GM18520 (cell line): ENCODE results near the gene SMARCA2.

ENCODE experiments used
- ATAC-seq: cut with Tn5 transposase; IDR thresholded peaks from one replicate; pipeline ENCODE4 v1.9.1; 2021; ENCODE audit not compliant: unreplicated experiment

Gene SMARCA2

DNA sequence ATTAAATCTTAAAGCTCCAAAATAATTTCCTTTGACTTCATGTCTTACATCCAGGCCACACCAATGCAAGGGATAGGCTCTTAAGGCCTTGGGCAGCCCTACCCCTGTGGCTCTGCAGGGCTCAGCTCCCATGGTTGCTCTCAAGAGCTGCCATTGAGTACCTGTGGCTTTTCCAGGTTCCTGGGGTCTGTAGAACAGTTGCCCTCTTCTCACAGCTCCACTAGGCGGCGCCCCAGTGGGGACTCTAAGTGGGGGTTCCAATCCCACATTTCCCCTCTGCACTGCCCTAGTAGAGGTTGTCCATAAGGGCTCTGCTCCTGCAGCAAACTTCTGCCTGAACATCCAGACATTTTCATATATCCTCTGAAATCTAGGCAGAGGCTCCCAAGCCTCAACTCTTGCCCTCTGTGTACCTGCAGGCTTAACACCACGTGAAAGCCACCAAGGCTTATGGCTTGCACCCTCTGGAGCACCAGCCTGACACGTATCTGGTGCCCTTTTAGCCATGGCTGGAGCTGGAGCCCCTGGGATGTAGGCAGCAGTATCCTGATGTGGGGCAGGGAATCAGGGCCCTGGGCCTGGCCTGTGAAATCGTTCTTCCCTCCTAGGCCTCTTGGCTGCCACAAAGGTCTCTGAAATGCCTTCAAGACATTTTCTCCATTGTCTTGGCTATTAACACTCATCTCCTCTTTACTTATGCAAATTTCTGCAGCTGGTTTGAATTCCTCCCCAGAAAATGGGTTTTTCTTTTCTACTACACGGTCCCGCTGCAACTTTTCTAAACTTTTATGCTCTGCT is 185.1 kb downstream of the SMARCA2 start:
- no peak for ATAC-seq

DNA sequence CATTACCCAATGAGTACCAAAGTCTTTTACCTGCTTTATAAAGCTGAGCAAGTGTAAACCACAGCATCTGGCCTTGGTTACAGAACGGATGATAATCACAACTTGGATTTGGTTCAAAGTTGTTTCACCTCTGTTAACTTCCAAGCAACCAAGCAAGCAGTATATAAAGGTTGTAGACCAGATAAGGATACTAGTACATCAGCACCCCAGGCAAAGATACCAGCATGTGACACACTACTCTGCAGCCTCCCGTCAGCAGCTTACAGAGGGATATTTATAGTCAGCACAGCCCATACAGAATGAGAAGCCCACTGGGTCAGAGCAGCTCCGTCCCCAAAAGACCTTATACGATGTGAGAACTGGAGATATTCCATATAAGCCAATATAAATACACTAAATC is 193.3 kb downstream of the SMARCA2 start:
- ATAC-seq: no peak

DNA sequence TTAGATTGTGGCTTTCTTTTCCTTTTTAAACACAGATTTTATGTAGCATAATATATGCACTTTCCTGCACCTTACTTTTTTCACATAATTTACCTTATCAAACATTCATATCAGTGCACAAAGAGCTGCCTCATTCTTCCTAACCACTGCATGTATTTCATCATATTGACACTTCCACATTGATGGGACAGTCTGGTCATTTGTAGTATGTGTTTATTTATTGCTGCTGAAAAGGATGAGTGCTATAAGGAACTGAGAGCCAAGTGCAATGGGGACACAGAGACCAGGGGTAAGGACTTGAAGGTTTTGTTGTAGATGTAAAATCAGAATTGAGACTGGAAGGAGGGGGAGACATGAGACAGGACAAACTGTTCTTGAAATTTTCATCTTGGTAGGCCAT is 193.8 kb downstream of the SMARCA2 start:
- ATAC-seq: no peak

DNA sequence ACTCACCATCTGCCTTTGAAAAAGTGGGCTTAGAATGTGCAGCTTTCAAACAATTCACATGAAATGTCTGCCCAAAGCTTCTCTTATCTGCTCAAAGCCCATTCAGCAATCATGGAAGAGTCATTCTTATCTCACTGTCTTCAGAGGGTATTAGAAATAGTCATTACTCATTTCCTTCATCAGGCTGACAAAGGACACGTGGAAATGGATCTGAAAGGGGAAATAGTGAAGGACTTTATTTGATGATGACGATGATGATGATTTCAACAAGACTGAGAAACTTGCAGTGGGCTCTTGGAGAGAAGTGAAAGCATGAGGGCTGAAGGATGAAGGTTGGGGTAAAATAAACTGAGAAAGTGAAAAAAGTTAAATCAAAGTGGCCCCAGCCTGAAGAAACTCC is 194.3 kb downstream of the SMARCA2 start:
- no peak for ATAC-seq

DNA sequence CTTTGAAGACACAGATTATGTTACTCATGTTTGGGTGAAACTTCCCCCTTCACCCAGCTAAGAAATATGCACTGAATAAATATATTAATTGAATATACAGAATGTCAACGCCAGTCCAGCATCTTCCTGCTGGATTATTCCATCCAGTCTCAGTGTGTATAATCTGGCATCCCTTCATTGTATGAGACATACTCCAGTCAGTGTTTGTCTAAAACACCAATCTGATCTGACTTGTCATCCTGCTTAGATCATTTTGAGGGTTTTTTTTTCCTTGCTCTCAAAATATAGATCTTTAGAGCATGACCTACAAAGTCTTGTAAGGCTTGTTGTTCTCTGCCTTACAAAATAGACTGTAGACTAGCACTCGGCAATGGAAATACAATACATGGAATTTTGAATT is 195.1 kb downstream of the SMARCA2 start:
- ATAC-seq: no peak

DNA sequence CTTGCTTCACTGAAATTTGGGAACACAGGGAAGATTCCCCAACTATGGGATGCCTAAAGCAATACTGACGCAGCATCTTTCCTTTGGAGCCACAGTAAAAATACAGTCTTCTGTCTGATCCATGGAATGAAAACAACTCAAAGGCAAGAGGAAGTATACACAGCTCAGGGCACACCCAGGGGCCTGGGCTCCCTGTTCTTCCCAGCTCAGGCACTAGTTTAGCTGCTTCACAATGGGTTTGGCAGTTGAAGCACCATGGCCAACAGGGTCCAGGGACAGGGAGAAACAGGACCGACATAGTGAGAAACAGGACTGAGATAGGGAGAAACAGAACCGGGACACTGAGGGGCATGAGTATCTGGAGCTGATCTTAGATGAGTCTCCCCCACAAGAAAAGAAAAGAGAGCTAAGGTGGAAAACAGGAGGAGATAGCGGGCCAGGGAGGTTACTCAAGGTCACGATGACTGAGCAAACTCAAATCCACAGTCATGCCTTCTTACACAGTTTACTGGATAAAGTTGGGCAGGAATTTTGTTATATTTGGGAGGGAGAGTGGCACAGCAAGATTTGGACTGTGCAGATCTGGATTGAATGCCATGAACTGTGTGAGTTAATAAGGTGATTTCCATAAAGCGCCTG is 198.8 kb downstream of the SMARCA2 start:
- no peak for ATAC-seq

DNA sequence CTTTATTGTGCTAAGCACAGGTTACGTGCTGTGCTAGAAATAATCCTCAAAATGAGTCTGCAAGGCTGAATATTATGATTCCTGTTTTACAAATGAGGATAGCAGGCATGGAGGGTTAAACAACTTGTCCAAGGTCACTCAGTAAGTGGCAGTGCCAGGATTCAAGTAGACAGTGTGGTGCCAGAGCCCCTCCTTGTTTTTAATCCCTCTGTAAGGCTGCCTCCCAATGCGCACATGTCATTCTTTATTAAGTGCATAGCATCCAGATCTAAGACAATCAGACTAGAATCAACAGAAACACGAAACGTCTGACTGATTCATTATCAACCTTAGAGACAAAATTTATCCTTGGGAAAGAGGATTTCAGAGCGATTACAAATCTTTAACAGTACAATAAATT is 199.6 kb downstream of the SMARCA2 start:
- no peak for ATAC-seq

DNA sequence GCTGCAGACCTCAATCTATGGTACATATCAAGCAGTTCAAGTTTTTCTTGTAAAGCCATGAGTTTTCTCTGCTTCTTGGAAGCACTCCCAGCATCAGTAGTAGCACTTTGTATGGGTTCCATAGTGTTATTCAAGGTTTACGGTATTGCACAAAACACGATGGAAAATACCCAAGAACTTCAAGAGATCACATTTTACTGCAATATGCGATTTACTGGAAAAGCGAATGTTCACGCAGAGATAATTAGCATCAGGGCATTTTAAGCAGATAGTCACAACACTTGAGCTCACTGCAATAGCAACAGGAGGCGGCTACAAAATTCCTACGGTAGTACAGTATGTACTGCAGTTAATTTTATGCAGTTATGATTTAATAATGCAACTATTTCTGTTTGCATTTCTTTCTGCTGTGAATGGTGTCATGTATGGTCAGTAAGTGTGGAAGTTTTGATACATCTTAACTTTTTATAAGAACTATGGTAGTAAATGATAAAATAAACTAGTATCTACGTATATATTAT is 200.8 kb downstream of the SMARCA2 start:
- no peak for ATAC-seq

DNA sequence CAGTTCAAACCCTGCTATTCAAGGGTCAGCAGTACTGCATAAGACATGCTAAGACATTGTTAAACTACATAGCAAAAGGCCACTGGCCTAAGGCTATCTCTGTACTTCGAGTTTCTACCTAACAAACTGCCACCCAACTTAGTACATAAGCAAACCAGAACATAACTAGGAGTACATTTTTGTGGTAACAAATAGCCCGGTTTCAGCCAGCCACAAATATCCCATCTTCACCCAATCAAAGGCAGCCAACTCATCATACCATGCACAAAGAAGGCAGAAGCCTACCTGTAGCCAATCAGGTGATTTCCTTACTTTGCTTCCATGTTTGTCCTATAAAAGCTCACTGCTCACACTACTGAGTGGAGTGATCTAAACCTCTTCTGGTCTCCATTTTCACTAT is 201.4 kb downstream of the SMARCA2 start:
- no peak for ATAC-seq

DNA sequence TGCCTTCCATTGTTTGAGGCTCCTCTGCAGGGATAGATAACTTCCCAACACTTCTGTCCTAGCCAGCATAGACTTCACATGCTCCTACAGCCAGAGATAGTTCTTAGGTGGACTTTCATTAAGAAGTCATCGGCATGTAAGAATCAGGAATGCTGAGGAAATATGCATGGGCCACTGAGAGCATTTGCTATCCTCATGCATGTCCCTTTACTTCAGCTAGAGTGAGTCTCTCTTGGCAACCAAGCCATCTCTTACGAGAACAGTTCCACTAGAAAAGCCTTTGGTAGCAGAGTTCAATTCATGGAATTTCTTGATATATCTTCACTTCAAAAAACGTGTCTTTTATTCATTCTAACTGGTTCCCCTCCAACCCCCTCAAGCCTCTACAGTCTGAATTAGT is 202.4 kb downstream of the SMARCA2 start:
- no peak for ATAC-seq

DNA sequence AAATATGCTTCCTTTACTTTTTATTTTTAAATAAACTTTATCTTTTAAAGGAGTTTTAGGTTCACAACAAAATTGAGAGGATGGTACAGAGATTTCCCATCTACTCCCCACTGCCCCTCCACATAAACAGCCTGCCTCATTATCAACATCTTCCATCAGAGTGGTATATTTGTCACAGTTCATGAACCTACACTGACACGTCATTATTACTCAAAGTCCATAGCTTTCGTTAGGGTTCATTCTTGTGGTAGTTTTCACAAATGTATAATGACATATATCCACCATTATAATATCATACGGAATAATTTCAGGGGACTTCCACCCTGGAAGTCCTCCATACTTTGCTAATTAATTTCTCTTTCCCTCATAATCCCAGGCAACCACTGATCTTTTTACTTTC is 204.9 kb downstream of the SMARCA2 start:
- no peak for ATAC-seq

DNA sequence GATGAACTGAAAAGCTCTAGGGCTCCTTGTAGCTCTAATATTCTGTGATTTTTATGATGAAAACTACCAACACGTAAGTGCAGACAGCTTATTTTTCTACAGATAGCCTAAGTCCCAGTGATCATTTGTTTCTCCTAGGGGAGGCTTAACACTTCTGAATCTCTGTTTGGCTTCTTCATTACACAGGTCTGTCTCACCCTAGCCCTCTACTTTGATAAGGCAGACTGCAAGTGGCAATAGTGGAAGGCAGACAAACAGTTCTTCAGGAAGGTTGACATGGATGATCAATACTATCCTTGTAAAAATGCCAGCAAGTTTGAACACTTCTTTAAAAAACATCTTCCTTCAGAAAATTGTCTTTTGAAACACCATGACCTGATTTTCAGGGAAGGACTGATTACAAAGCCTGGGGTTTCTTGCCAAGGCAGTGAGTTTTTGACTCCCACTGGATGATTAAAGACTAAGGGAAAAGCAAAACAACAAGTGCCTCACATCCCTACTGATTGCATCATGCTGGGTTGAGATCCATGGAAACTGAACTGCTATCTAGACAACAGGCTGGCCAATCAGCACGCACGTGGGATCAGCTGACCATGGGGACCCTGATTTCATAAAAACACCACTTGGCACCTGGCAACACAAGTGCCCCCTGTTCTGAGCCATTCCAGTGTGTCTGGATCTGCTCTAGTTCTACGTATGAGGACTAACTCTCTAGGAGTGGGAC is 212.2 kb downstream of the SMARCA2 start:
- no peak for ATAC-seq

DNA sequence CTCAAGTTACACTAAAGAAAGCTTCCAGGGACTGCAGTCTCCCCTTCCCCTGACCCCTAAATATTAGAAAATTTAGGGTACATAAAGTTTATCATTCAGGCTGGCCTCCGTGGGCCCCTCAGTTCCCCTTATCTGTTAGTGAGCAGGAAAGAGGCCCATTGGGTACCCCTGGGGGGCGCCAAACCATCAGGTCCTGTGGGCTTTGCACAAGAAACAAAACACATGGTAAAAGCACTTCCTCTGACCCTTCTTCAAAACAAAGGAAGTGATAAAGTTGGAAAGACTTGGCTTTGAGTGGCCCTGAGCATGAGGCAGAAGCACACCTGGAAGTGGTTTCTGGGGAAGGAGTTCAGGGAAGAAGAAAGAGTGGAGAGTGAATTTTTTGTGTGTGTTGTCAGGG is 213.0 kb downstream of the SMARCA2 start:
- no peak for ATAC-seq

DNA sequence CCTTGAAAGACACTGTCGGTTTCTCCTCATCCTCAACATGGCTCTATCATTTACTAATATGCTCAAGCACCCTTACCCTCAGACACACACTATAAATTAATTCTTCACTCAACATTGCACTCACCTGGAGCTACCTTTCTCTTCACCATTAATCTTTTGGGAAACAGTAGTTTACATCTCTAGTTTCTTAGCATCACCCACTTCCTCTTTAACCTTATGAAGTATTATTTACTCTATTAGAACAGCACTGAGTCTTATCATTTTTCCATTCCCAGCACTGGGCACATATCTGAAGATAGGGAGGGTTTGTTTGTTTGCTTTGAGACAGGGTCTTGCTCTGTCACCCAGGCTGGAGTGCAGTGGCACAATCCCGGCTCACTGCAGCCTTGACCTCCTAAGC is 213.5 kb downstream of the SMARCA2 start:
- ATAC-seq: no peak

DNA sequence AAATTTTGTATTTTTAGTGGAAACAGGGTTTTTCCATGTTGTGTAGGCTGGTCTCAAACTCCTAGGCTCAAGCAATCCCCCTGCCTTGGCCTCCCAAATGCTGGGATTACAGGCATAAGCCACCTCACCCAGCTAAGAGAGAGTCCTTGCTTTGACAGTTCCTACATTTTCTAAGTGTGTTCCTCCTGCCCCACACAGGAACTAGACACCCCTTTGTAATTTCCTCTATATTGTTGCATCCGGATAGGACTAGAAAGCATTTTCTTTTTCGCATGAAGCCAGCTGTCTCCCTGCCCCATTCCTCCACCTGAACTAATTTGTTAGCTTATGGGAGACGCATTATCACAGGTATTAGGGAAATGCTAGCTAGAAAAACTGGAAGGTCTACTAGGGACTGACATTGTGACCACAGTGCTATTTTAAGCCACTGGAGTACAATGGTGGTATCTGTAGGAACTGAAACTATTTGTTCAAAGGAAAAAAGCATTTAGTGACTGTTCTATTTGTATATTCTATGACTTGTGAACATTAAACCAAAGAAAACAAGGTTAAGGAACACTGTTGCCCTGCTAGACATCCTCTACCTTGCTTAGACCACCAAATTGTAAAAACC is 214.1 kb downstream of the SMARCA2 start:
- ATAC-seq: no peak

DNA sequence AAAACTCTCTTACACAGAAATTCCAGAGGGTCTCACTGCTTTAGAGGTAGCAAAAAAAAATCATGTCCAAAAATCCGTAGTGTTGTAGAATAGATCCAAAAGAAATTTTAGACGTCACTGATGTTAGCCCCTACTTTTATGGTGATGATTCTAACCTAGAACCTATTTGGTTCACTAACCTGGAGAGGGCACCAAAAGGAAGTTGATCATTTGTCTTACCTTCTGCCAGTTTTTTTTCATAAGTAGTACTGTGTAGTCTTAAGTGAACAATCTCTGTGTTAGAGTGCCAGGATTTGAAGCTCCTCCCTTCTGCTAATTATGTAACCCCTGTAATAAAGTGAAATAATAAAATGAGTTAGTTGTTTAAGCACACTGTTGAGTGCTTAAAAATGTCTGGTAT is 215.2 kb downstream of the SMARCA2 start:
- ATAC-seq: no peak

DNA sequence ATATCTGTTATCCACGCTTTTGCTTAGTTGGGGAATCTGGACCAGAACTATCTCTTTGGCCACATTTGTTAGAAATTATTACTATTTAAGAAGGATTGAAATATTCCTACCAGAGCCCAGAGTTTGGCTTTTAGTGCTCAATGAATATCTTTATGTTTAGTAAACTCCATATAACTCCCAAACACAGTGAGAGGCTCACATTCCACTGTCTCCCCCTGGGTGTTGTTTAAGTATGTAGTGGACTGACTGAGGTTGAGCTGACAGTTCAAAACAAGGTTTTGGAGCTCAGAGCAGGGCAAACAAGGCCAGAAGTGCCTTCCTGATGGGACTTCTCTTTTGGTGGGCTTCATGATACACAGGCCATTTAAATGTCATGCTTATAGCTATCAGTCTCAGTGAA is 216.0 kb downstream of the SMARCA2 start:
- no peak for ATAC-seq

DNA sequence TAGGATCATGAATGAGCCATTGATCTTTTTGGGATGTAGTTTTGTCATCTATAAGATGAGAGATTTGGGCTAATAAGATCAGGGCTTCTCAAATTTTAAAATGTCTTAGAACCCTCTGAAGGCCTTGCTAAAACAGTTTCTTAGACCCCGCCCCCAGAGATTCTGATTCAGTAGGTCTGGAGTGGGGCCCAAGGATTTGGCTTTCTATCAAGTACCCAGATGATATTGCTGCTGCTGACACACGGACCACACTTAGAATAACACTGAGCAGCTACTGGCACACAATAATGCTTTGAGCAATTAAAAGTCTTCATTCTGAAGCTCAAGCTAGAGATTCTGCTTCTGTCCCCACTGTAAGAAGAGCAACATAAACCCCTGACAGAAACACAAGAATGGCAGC is 216.7 kb downstream of the SMARCA2 start:
- no peak for ATAC-seq

DNA sequence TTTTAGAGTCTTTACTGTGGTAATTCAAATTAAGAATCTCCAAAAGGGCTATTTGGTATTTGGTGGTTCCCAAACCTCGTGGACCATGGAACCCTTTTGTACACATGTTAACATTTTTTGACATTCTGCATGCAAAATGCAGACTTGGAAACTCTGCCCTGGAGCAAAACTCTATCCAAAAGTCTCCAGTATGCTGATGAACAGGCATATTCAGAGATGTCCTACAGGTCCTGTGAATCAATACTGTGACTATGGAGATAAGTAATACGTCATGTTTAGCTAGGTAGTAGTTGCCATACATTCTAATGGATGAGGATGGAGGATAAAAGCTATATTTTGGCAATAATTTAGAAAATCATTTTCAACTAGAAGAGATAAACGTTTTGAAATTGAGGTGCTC is 218.1 kb downstream of the SMARCA2 start:
- no peak for ATAC-seq

DNA sequence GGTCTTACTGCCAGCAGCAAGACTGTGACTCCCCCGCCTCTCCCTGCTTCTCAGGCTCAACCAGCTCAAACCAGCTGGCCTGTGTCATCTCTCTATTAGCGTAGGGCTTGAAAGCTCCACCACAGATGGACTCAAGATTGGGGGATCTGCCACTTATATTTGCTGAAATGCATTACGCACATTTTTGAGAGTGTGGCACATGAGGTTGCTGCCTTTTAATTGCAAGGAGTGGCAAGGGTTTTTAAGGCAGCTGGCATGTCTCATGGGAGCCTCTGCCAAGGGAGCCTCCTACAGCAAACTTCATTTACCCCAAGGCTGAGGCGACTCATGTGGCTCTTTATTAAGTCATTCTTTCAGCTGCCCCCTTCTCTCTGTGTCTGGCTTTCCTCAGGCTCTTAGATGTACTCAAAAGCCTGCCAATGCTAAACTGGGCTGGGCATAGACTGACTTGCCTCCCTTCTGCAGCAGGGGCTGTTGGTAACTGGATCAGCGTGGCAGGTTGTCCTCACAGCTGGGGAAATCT is 219.3 kb downstream of the SMARCA2 start:
- ATAC-seq: no peak

DNA sequence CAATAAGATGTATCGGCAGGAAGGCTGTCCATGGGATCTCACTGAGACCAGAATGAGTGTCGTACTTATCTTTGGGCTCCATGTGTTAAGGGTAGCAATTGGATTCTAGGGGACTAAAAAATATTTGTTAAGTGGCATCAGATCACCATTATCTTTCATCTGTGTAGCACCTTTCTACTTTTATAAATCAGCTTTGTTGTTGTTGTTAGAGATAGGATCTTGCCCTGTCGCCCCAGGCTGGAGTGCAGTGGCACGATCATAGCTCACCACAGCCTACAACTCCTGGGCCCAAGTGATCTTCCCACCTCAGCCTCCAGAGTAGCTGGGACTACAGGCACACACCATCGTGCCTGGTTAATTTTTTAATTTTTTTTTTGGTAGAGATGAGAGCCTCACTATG is 220.5 kb downstream of the SMARCA2 start:
- ATAC-seq: no peak
